Type B pancreatic cell (in vitro differentiated cells): ENCODE data around the gene MT1HL1. TPM values are rescaled to one million over a fixed set of nuclear protein-coding genes. Genes with fewer than 3 reads are reported as not detected.

ENCODE experiments used
- DNase-seq: peaks from one replicate; pipeline ENCODE4 v3.0.0; 2021; ENCODE audit warnings: mixed read lengths; ENCODE audit not compliant: unreplicated experiment; ENCODE audit errors: extremely low spot score
- H3K27ac Mint-ChIP-seq: 2 replicates; pipeline ENCODE4 v1.8.0; 2021; ENCODE audit warnings: mild to moderate bottlenecking, mixed read lengths
- H3K27me3 Mint-ChIP-seq: 2 replicates; pipeline ENCODE4 v1.8.0; 2021; ENCODE audit warnings: mixed read lengths
- H3K36me3 Mint-ChIP-seq: 2 replicates; pipeline ENCODE4 v1.8.0; 2021; ENCODE audit warnings: mixed read lengths
- H3K4me1 Mint-ChIP-seq: one replicate; pipeline ENCODE4 v1.8.0; 2021; ENCODE audit warnings: mixed read lengths; ENCODE audit not compliant: unreplicated experiment
- H3K4me3 Mint-ChIP-seq: 2 replicates; pipeline ENCODE4 v1.8.0; 2021; ENCODE audit warnings: mild to moderate bottlenecking, mixed read lengths
- H3K9me3 Mint-ChIP-seq: 2 replicates; pipeline ENCODE4 v1.8.0; 2021; ENCODE audit warnings: mixed read lengths
- CTCF ChIP-seq: fragments of 200-600 bp; sonication (generic); conservative IDR thresholded peaks from 2 replicates; pipeline ENCODE4 v1.5.0; 2021; ENCODE audit warnings: antibody characterized with exemption, mild to moderate bottlenecking
- total RNA-seq: library from RNA; stranded (reverse); gene quantifications from 2 replicates; pipeline ENCODE4 v1.2.1, GENCODE V29; 2021; ENCODE audit warnings: low replicate concordance

The MT1HL1 gene
- total RNA-seq, 1 donor from 2014 or later = not detected

GRCh38 chr1:237031480-237031879 is 27.2 kb upstream of the MT1HL1 start:
- Mint-ChIP-seq H3K4me3 (no peak overlapping the region), H3K4me1 (no peaks in the 10 kb centered on the region), H3K27me3 (peaks cover 47% of the 10 kb centered on the region), H3K27ac (no peak overlapping the region), H3K36me3 (no peaks in the 10 kb centered on the region), H3K9me3 (no peaks in the 10 kb centered on the region)
- no peak for TF ChIP-seq CTCF
- no peak for DNase-seq

GRCh38 chr1:237029850-237030535 is 25.8 kb upstream of the MT1HL1 start:
- H3K4me1 Mint-ChIP-seq = no peaks in the 10 kb centered on the region
- no peak overlapping the region for H3K4me3 Mint-ChIP-seq
- peaks cover 4% of the 10 kb centered on the region for H3K36me3 Mint-ChIP-seq
- H3K27me3 Mint-ChIP-seq = peaks cover 47% of the 10 kb centered on the region
- no peak for TF ChIP-seq CTCF
- H3K27ac Mint-ChIP-seq = no peak overlapping the region
- DNase-seq = no peak
- no peaks in the 10 kb centered on the region for H3K9me3 Mint-ChIP-seq

- no peak for DNase-seq
- H3K27me3 Mint-ChIP-seq = peaks cover 43% of the 10 kb centered on the region
- peaks cover 4% of the 10 kb centered on the region for H3K36me3 Mint-ChIP-seq
- H3K4me1 Mint-ChIP-seq = no peaks in the 10 kb centered on the region
- no peak overlapping the region for H3K4me3 Mint-ChIP-seq
- TF ChIP-seq CTCF = no peak
- H3K9me3 Mint-ChIP-seq = no peaks in the 10 kb centered on the region
- no peak overlapping the region for H3K27ac Mint-ChIP-seq
Measured at GRCh38 chr1:237029240-237029639, 25.0 kb upstream of the MT1HL1 start.

- Mint-ChIP-seq H3K27ac (no peak overlapping the region), H3K36me3 (peaks cover 4% of the 10 kb centered on the region), H3K4me3 (no peak overlapping the region), H3K9me3 (no peaks in the 10 kb centered on the region), H3K27me3 (peaks cover 17% of the 10 kb centered on the region), H3K4me1 (no peaks in the 10 kb centered on the region)
- TF ChIP-seq CTCF = no peak
- no peak for DNase-seq
Measured at GRCh38 chr1:237025358-237026074, 21.3 kb upstream of the MT1HL1 start.

GRCh38 chr1:237018896-237019295 is 14.7 kb upstream of the MT1HL1 start:
- H3K27me3 Mint-ChIP-seq = peaks cover 19% of the 10 kb centered on the region
- no peak for TF ChIP-seq CTCF
- H3K27ac Mint-ChIP-seq = no peak overlapping the region
- H3K9me3 Mint-ChIP-seq = no peaks in the 10 kb centered on the region
- no peak overlapping the region for H3K4me3 Mint-ChIP-seq
- H3K4me1 Mint-ChIP-seq = no peaks in the 10 kb centered on the region
- H3K36me3 Mint-ChIP-seq = no peaks in the 10 kb centered on the region
- no peak for DNase-seq
